NCI-H526 treated with DMSO at 0.1 percent for 48 hours (cell line): ENCODE measurements around the gene ZNF430.
A peak's percentile ranks its signal among the peaks of the same experiment; 100 is the strongest.
"Not testable (repeated sequence)": the region's sequence is repeated elsewhere in the genome, so short reads cannot be mapped to it uniquely, and the experiment has no call there.

Experiments
- DNase-seq: peaks from one replicate; lab custom pipeline; 2025; lab: John Stamatoyannopoulos, UW

ZNF430 gene

GRCh38 chr19:21020298-21021227 is at the start of gene ZNF430:
Gene ZNF430, plus strand, starts transcription at chr19:21020657. Its CDS starts 144 bp downstream, at chr19:21020801.
- DNase-seq, result peak; percentile 82

- DNase-seq, result not testable (repeated sequence)
These were observed 27.7 kb upstream of the ZNF430 start for GRCh38 chr19:20992788-20993187.

- DNase-seq, result peak; percentile 73
These were observed 20.6 kb upstream of the ZNF430 start for GRCh38 chr19:20999731-21000352.

GRCh38 chr19:21021238-21021637 is 781 bp downstream of the ZNF430 start:
- not testable (repeated sequence) for DNase-seq

GRCh38 chr19:21022996-21023395 is 2.5 kb downstream of the ZNF430 start:
- no peak for DNase-seq

- DNase-seq, result no peak
These were observed 3.4 kb downstream of the ZNF430 start for GRCh38 chr19:21023901-21024300.

GRCh38 chr19:21028969-21029268 is 8.5 kb downstream of the ZNF430 start:
- DNase-seq, result no peak

GRCh38 chr19:21045028-21045427 is 24.6 kb downstream of the ZNF430 start:
- DNase-seq, result no peak

- no peak for DNase-seq
These were observed 26.0 kb downstream of the ZNF430 start for GRCh38 chr19:21046489-21046888.

- DNase-seq, result no peak
These were observed 27.3 kb downstream of the ZNF430 start for GRCh38 chr19:21047716-21048115.

GRCh38 chr19:21052902-21053301 is 32.4 kb downstream of the ZNF430 start:
- DNase-seq, result no peak

- DNase-seq, result no peak
These were observed 44.9 kb downstream of the ZNF430 start for GRCh38 chr19:21065336-21065735.

GRCh38 chr19:21082011-21082975 is 61.8 kb downstream of the ZNF430 start, which contains the start of gene ZNF714:
Gene ZNF714, plus strand, starts transcription at chr19:21082203. Its CDS starts 16,066 bp downstream, at chr19:21098269.
- peak; percentile 73 for DNase-seq

- no peak for DNase-seq
These were observed 63.9 kb downstream of the ZNF430 start for GRCh38 chr19:21084343-21084742.

GRCh38 chr19:21087871-21088270 is 67.4 kb downstream of the ZNF430 start:
- DNase-seq, result no peak

- DNase-seq, result no peak
These were observed 71.7 kb downstream of the ZNF430 start for GRCh38 chr19:21092109-21092508.

GRCh38 chr19:21094347-21095025 is 74.0 kb downstream of the ZNF430 start:
- DNase-seq, result no peak

- DNase-seq, result no peak
These were observed 77.8 kb downstream of the ZNF430 start for GRCh38 chr19:21098291-21098690.

- no peak for DNase-seq
These were observed 81.2 kb downstream of the ZNF430 start for GRCh38 chr19:21101521-21102242.

GRCh38 chr19:21109116-21109515 is 88.7 kb downstream of the ZNF430 start:
- DNase-seq, result no peak
